GM23338 (cell line): ENCODE results near the gene GPR108. TPM values are rescaled to one million over a fixed set of nuclear protein-coding genes. Genes with fewer than 3 reads are reported as not detected.
A peak's percentile ranks its signal among the peaks of the same experiment; 100 is the strongest.

Experiments used
- ATAC-seq: fragments of 200-7000 bp; cut with Tn5 transposase; 3 replicates; pipeline ENCODE4 v1.9.1; 2020
- DNase-seq: peaks from one replicate; pipeline ENCODE4 v3.0.0-alpha.2; 2015; ENCODE audit warnings: low spot score
- H2AFZ ChIP-seq: fragments of 200-600 bp; sonication (generic); 2 replicates; pipeline ENCODE4 v1.8.0; 2016; ENCODE audit warnings: antibody characterized with exemption, mild to moderate bottlenecking, moderate library complexity
- H3F3A ChIP-seq: fragments of 200-600 bp; sonication (generic); replicated peaks from 2 replicates; pipeline ENCODE4 v1.8.0; 2017; ENCODE audit warnings: antibody characterized with exemption, mixed run types, low read depth
- H3K27ac ChIP-seq: fragments of 200-600 bp; sonication (generic); 2 replicates; pipeline ENCODE4 v1.6.1; 2016; ENCODE audit warnings: low read depth
- H3K27me3 ChIP-seq: fragments of 200-600 bp; sonication (generic); 2 replicates; pipeline ENCODE4 v1.8.0; 2016; ENCODE audit warnings: mild to moderate bottlenecking, mixed run types, moderate library complexity; ENCODE audit not compliant: insufficient read depth
- H3K36me3 ChIP-seq: fragments of 200-600 bp; sonication (generic); 2 replicates; pipeline ENCODE4 v1.8.0; 2016; ENCODE audit warnings: mild to moderate bottlenecking; ENCODE audit not compliant: insufficient read depth
- H3K4me1 ChIP-seq: fragments of 200-600 bp; sonication (generic); 2 replicates; pipeline ENCODE4 v1.8.0; 2016; ENCODE audit warnings: mild to moderate bottlenecking, moderate library complexity; ENCODE audit not compliant: insufficient read depth
- H3K4me2 ChIP-seq: fragments of 200-600 bp; sonication (generic); 2 replicates; pipeline ENCODE4 v1.7.1; 2017; ENCODE audit warnings: mixed run types
- H3K4me3 ChIP-seq: fragments of 200-600 bp; sonication (generic); 2 replicates; pipeline ENCODE4 v1.6.1; 2016; ENCODE audit warnings: mixed run types
- H3K79me2 ChIP-seq: fragments of 200-600 bp; sonication (generic); replicated peaks from 2 replicates; pipeline ENCODE4 v1.8.0; 2017; ENCODE audit warnings: mild to moderate bottlenecking; ENCODE audit not compliant: insufficient read depth
- H3K9me2 ChIP-seq: fragments of 200-600 bp; sonication (generic); 2 replicates; pipeline ENCODE4 v1.8.0; 2017; ENCODE audit not compliant: insufficient read depth
- H4K20me1 ChIP-seq: fragments of 200-600 bp; sonication (generic); replicated peaks from 2 replicates; pipeline ENCODE4 v1.8.0; 2017; ENCODE audit warnings: mild to moderate bottlenecking; ENCODE audit not compliant: insufficient read depth
- H3K27ac Mint-ChIP-seq: 2 replicates; pipeline ENCODE4 v1.8.0; 2020; ENCODE audit warnings: inconsistent platforms, mild to moderate bottlenecking, moderate library complexity, mixed read lengths
- H3K27me3 Mint-ChIP-seq: 3 replicates; pipeline ENCODE4 v1.8.0; 2022; ENCODE audit warnings: low read depth, mild to moderate bottlenecking, moderate library complexity, mixed read lengths, inconsistent platforms; ENCODE audit not compliant: insufficient read depth, poor library complexity
- H3K36me3 Mint-ChIP-seq: 3 replicates; pipeline ENCODE4 v1.8.0; 2021; ENCODE audit warnings: low read depth, mild to moderate bottlenecking, inconsistent platforms, moderate library complexity, mixed read lengths
- H3K4me1 Mint-ChIP-seq: 3 replicates; pipeline ENCODE4 v1.8.0; 2020; ENCODE audit warnings: mild to moderate bottlenecking, inconsistent platforms, mixed read lengths
- H3K4me3 Mint-ChIP-seq: 3 replicates; pipeline ENCODE4 v1.8.0; 2021; ENCODE audit warnings: moderate library complexity, mild to moderate bottlenecking, inconsistent platforms, mixed read lengths
- H3K9me3 Mint-ChIP-seq: 3 replicates; pipeline ENCODE4 v1.8.0; 2020; ENCODE audit warnings: moderate library complexity, mild to moderate bottlenecking, inconsistent platforms, mixed read lengths
- CREB1 ChIP-seq: fragments of 250-450 bp; sonication (Bioruptor Pico); IDR thresholded peaks from 2 replicates; pipeline ENCODE4 v1.5.0; 2020; ENCODE audit warnings: low read depth, mild to moderate bottlenecking, moderate library complexity
- CTCF ChIP-seq, 2 experiments: fragments of 200-600 bp in 1 of 2; sonication (generic) in 1 of 2; conservative IDR thresholded peaks; 2 replicates each; pipeline versions ENCODE4 v1.5.1 to v1.6.1; 2016 to 2017; ENCODE audit warnings: antibody characterized with exemption in 2 of 2, low read depth in 2 of 2, mild to moderate bottlenecking in 2 of 2, moderate library complexity in 1 of 2
- EZH2 ChIP-seq: fragments of 200-600 bp; sonication (generic); IDR thresholded peaks from one replicate; pipeline ENCODE4 v1.8.0; 2017; ENCODE audit warnings: antibody characterized with exemption, mild to moderate bottlenecking, low read depth; ENCODE audit not compliant: unreplicated experiment
- EZH2phosphoT487 ChIP-seq: fragments of 200-600 bp; sonication (generic); IDR thresholded peaks from one replicate; pipeline ENCODE4 v1.8.1; 2018; ENCODE audit warnings: antibody characterized with exemption; ENCODE audit not compliant: unreplicated experiment
- JUNB ChIP-seq: IDR thresholded peaks from one replicate; pipeline ENCODE4 v1.6.1; 2016; ENCODE audit warnings: antibody characterized with exemption; ENCODE audit not compliant: unreplicated experiment
- NANOG ChIP-seq: IDR thresholded peaks from 2 replicates; pipeline ENCODE4 v1.6.1; 2016; ENCODE audit warnings: antibody characterized with exemption, borderline replicate concordance
- STAT1 ChIP-seq: IDR thresholded peaks from one replicate; pipeline ENCODE4 v1.6.1; 2016; ENCODE audit warnings: antibody characterized with exemption; ENCODE audit not compliant: unreplicated experiment
- ZNF114 ChIP-seq: fragments of 250-450 bp; sonication (Bioruptor Pico); IDR thresholded peaks from 2 replicates; pipeline ENCODE4 v1.5.0; 2020; ENCODE audit warnings: mild to moderate bottlenecking, moderate library complexity
- ZNF462 ChIP-seq: fragments of 250-450 bp; sonication (Bioruptor Pico); IDR thresholded peaks from 2 replicates; pipeline ENCODE4 v1.5.0; 2020; ENCODE audit warnings: mild to moderate bottlenecking, moderate library complexity
- polyA plus RNA-seq: library from polyadenylated mRNA; unstranded; fragments of >200 nt; fragmentation: Nextera tagmentation; extraction: Ambion mirVana; gene quantifications from 2 replicates; pipeline ENCODE4 v1.2.1, GENCODE V29; 2016
- total RNA-seq: library from RNA; depleted of rRNA; stranded (reverse); fragments of >200 nt; shearing (Covaris generic); gene quantifications from 2 replicates; pipeline ENCODE4 v1.2.3, GENCODE V29; 2014
- TF ChIP-seq, protein P1 (sequence below): IDR thresholded peaks from 2 replicates; pipeline ENCODE4 v1.6.1; 2016; ENCODE audit warnings: antibody characterized with exemption

Gene GPR108
- total and polyA plus RNA-seq, 2 experiments from 2014 or later: 44.8 to 57.9 TPM

DNA sequence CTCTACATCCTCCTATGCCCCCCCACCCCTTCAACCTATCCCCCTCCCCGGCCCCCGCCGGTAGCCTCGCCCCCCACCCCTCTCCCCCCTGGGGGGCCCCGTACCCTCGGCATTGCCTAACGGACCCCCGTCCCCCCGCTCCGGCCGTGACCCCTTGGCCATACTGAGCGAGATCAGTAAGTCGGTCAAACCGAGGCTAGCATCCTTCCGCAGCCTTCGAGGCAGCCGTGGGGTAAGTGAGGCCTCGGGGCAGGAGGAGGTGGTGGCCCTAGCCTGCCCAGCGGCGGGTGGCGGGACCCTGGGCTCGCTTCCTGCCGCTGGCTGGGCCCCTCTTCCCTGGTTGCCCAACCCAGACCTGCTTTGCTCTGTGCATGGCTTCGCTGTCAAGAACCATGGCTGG is 8.6 kb upstream of the GPR108 start (continued):
- TF ChIP-seq ZNF462 (CRISPR knock-in tag) (no peak), CREB1 (CRISPR knock-in tag) (no peak), EZH2 (no peak)

DNA sequence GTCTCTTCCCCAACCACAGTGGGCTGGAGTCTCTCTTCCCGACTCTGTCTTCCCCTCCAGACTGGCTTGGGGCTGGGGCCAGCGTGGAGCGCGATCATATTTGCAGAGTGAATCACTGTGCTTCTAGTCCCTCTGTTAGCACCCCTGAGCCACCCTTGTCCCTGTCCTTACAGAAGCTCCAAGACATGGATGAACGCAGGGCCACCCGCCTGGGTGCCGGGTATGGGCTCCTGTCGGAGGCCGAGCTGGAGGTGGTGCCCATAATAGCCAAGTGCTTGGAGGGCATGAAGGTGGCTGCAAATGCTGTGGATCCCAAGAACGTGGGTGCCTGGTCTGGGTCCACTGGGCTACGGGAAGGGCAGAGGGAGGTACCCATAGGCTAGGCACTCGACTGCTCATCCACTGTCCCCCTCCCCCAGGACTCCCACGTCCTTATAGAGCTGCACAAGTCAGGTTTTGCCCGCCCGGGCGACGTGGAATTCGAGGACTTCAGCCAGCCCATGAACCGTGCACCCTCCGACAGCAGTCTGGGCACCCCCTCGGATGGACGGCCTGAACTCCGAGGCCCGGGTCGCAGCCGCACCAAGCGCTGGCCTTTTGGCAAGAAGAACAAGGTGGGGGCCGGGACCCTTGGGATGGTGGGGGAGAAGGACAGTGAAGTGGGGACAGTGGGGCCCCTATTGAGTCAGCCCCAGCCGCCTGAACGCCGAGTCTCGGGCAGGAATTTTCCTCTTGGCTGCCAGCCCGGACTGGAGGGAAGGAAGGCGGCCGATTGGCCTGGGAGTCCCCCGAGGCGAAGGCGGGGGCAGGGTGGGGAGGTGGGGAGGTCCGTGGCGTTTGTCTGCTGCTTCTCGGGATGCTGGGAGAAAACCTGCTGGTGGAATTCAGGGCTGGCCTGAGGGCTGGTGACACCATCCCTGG is 7.3 kb upstream of the GPR108 start:
- H3K4me3 ChIP-seq: no peak overlapping the region
- no peak overlapping the region for H2AFZ ChIP-seq
- H3K27me3 ChIP-seq: no peaks in the 10 kb centered on the region
- H3K36me3 Mint-ChIP-seq: peaks cover 66% of the 10 kb centered on the region
- ATAC-seq (no peak), DNase-seq (no peak)
- H3K27me3 Mint-ChIP-seq: peaks cover 13% of the 10 kb centered on the region
- peaks cover 22% of the 10 kb centered on the region for H3K79me2 ChIP-seq
- H3K27ac ChIP-seq: peak overlapping the region; percentile 39; the same call in 1 of the 2 replicates
- no peaks in the 10 kb centered on the region for H3K9me3 Mint-ChIP-seq
- H3K27ac Mint-ChIP-seq: peak overlapping the region; percentile 92
- H3K9me2 ChIP-seq: no peaks in the 10 kb centered on the region
- H3K4me1 ChIP-seq: peaks cover 8% of the 10 kb centered on the region; the same call in 1 of the 2 replicates
- H3F3A ChIP-seq: 0 out of 2 replicates have a peak, but pooled peaks cover 4% of the 10 kb centered on the region
- peaks cover 47% of the 10 kb centered on the region for H3K36me3 ChIP-seq
- H3K4me2 ChIP-seq: no peak overlapping the region
- H4K20me1 ChIP-seq: peaks cover 24% of the 10 kb centered on the region
- H3K4me1 Mint-ChIP-seq: peaks cover 21% of the 10 kb centered on the region
- H3K4me3 Mint-ChIP-seq: no peak overlapping the region; the same call in 2 of the 3 replicates
- no peak for TF ChIP-seq CTCF (conservative IDR thresholded peaks at IDR 0.05; ENCODE audit: low read depth in 2 of 2)
- no peak for TF ChIP-seq CREB1 (CRISPR knock-in tag)
- TF ChIP-seq EZH2: no peak
- TF ChIP-seq, protein P1, sequence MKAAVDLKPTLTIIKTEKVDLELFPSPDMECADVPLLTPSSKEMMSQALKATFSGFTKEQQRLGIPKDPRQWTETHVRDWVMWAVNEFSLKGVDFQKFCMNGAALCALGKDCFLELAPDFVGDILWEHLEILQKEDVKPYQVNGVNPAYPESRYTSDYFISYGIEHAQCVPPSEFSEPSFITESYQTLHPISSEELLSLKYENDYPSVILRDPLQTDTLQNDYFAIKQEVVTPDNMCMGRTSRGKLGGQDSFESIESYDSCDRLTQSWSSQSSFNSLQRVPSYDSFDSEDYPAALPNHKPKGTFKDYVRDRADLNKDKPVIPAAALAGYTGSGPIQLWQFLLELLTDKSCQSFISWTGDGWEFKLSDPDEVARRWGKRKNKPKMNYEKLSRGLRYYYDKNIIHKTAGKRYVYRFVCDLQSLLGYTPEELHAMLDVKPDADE: no peak
- no peak for TF ChIP-seq NANOG
- TF ChIP-seq STAT1: no peak
- TF ChIP-seq EZH2phosphoT487: no peak
- TF ChIP-seq JUNB: no peak
- no peak for TF ChIP-seq ZNF114 (CRISPR knock-in tag)
